ENCODE measurements around the gene C12orf57. TPM values are rescaled to one million over a fixed set of nuclear protein-coding genes. Genes with fewer than 3 reads are reported as not detected.

C12orf57 gene
- polyA plus RNA-seq, 4 donors: 130 to 222 (median 167) TPM

GRCh38 chr12:6952121-6952862 lies 8.5 kb downstream of the C12orf57 start:
- DNase-seq (ENCODE audit: low read depth in 4 of 4, low spot score in 3 of 4): no peak

- no peak for DNase-seq (ENCODE audit: low read depth in 4 of 4, low spot score in 3 of 4)
These were observed 9.1 kb downstream of the C12orf57 start for GRCh38 chr12:6952863-6953441.

GRCh38 chr12:6953442-6954315 lies 9.9 kb downstream of the C12orf57 start:
- DNase-seq (ENCODE audit: low read depth in 4 of 4, low spot score in 3 of 4): no peak

GRCh38 chr12:6954316-6955107 lies 10.7 kb downstream of the C12orf57 start:
- DNase-seq (ENCODE audit: low read depth in 4 of 4, low spot score in 3 of 4): no peak

GRCh38 chr12:6955108-6956020 lies 11.5 kb downstream of the C12orf57 start:
- no peak for DNase-seq (ENCODE audit: low read depth in 4 of 4, low spot score in 3 of 4)

GRCh38 chr12:6956021-6956727 lies 12.4 kb downstream of the C12orf57 start:
- no peak for DNase-seq (ENCODE audit: low read depth in 4 of 4, low spot score in 3 of 4)

- no peak for DNase-seq (ENCODE audit: low read depth in 4 of 4, low spot score in 3 of 4)
These were observed 13.4 kb downstream of the C12orf57 start for GRCh38 chr12:6957151-6957701.

GRCh38 chr12:6957741-6958608 lies 14.2 kb downstream of the C12orf57 start:
- no peak for DNase-seq (ENCODE audit: low read depth in 4 of 4, low spot score in 3 of 4)

- no peak for DNase-seq (ENCODE audit: low read depth in 4 of 4, low spot score in 3 of 4)
These were observed 14.8 kb downstream of the C12orf57 start for GRCh38 chr12:6958609-6959057.

GRCh38 chr12:6959058-6959804 lies 15.4 kb downstream of the C12orf57 start:
- no peak for DNase-seq (ENCODE audit: low read depth in 4 of 4, low spot score in 3 of 4)

- DNase-seq (ENCODE audit: low read depth in 4 of 4, low spot score in 3 of 4): no peak
These were observed 16.2 kb downstream of the C12orf57 start for GRCh38 chr12:6959805-6960592.

GRCh38 chr12:6960593-6961277 lies 16.9 kb downstream of the C12orf57 start:
- DNase-seq (ENCODE audit: low read depth in 4 of 4, low spot score in 3 of 4): no peak

GRCh38 chr12:6961278-6961694 lies 17.5 kb downstream of the C12orf57 start:
- no peak for DNase-seq (ENCODE audit: low read depth in 4 of 4, low spot score in 3 of 4)

GRCh38 chr12:6961695-6962284 lies 18.0 kb downstream of the C12orf57 start:
- no peak for DNase-seq (ENCODE audit: low read depth in 4 of 4, low spot score in 3 of 4)

Data from left renal pelvis (tissue), 4 donors.